ENCODE data around the gene SCAMP1. TPM values are rescaled to one million over a fixed set of nuclear protein-coding genes. Genes with fewer than 3 reads are reported as not detected.

The SCAMP1 gene
- total and polyA plus RNA-seq, 8 donors = 31.9 to 58.2 (median 46.1) TPM

GRCh38 chr5:78514427-78515330 lies 154.3 kb downstream of the SCAMP1 start:
- peaks cover 28 to 51% of the 10 kb centered on the region in 2 donors for H3K4me1 ChIP-seq

GRCh38 chr5:78515670-78516069 lies 155.3 kb downstream of the SCAMP1 start:
- Histone ChIP-seq H3K36me3 (peaks cover 0 to 3% of the 10 kb centered on the region in 2 donors), H3K4me1 (peaks cover 24 to 46% of the 10 kb centered on the region in 2 donors), H3K27me3 (no peaks in the 10 kb centered on the region), H3K27ac (no peak overlapping the region), H3K9me3 (no peaks in the 10 kb centered on the region), H3K4me3 (no peak overlapping the region)
- DNase-seq = no peak
- ATAC-seq = no peak
- TF ChIP-seq CTCF (IDR thresholded peaks at IDR 0.05) = no peak
- intact Hi-C loops (cut with DNase I) = no loop called here

More at GRCh38 chr5:78514427-78515330, 154.3 kb downstream of the SCAMP1 start:
- no peak for DNase-seq
- no peaks in the 10 kb centered on the region for H3K9me3 ChIP-seq
- no peak overlapping the region for H3K27ac ChIP-seq
- no peak overlapping the region for H3K4me3 ChIP-seq
- no peaks in the 10 kb centered on the region for H3K27me3 ChIP-seq
- intact Hi-C loops (cut with DNase I) = no loop called here
- H3K36me3 ChIP-seq = peaks cover 0 to 3% of the 10 kb centered on the region in 2 donors
- no peak for TF ChIP-seq CTCF (IDR thresholded peaks at IDR 0.05)
- no peak for ATAC-seq

GRCh38 chr5:78518365-78519197 lies 158.2 kb downstream of the SCAMP1 start:
- Histone ChIP-seq H3K9me3 (no peaks in the 10 kb centered on the region), H3K4me1 (peaks cover 15 to 33% of the 10 kb centered on the region in 2 donors), H3K27ac (peak overlapping the region; percentile 54 to 65), H3K27me3 (no peaks in the 10 kb centered on the region), H3K4me3 (no peak overlapping the region), H3K36me3 (peaks cover 0 to 3% of the 10 kb centered on the region in 2 donors)
- TF ChIP-seq CTCF (IDR thresholded peaks at IDR 0.05) = no peak
- ATAC-seq (peak; percentile 98), DNase-seq (peak in 3 of 4 donors; percentile 69 to 79 (median 71))
- intact Hi-C loops (cut with DNase I) = no loop called here

- H3K27ac ChIP-seq = peak overlapping the region; percentile 54 to 65
- no peaks in the 10 kb centered on the region for H3K36me3 ChIP-seq
- ATAC-seq = peak; percentile 3
- no peak for TF ChIP-seq CTCF (IDR thresholded peaks at IDR 0.05)
- H3K27me3 ChIP-seq = no peaks in the 10 kb centered on the region
- DNase-seq = no peak
- peaks cover 15 to 37% of the 10 kb centered on the region in 2 donors for H3K4me1 ChIP-seq
- no peak overlapping the region for H3K4me3 ChIP-seq
- H3K9me3 ChIP-seq = no peaks in the 10 kb centered on the region
- intact Hi-C loops (cut with DNase I) = no loop called here
Observed at GRCh38 chr5:78519198-78519941, 159.0 kb downstream of the SCAMP1 start.

Measured in left lung (tissue), 10 donors.